ENCODE measurements around the gene FAAP100.
A peak's percentile ranks its signal among the peaks of the same experiment; 100 is the strongest.

Gene FAAP100

GRCh38 chr17:81528384-81528650 is 23.8 kb downstream of the FAAP100 start:
- no peak overlapping the region for H3K27ac Mint-ChIP-seq

GRCh38 chr17:81527591-81528383 is 24.4 kb downstream of the FAAP100 start, which contains the start of gene FSCN2:
Gene FSCN2 (plus strand): TSS chr17:81528377. CDS start chr17:81528532, 155 bp downstream.
- Mint-ChIP-seq H3K27ac (no peak within 1 kb of the TSS), H3K4me3 (no peak within 1 kb of the TSS), H3K27me3 (ENCODE audit: low read depth, poor library complexity) (peaks cover 2% of the 10 kb centered on the region), H3K36me3 (ENCODE audit: low read depth) (no peaks in the 10 kb centered on the region), H3K4me1 (peaks cover 30% of the 10 kb centered on the region), H3K9me3 (no peaks in the 10 kb centered on the region)
- TF ChIP-seq CTCF (IDR thresholded peaks at IDR 0.05), result no peak
- peak; percentile 58 for DNase-seq

More at GRCh38 chr17:81528384-81528650, 23.8 kb downstream of the FAAP100 start:
- Mint-ChIP-seq H3K27me3 (ENCODE audit: low read depth, poor library complexity) (no peaks in the 10 kb centered on the region), H3K4me1 (peaks cover 24% of the 10 kb centered on the region), H3K36me3 (ENCODE audit: low read depth) (no peaks in the 10 kb centered on the region), H3K4me3 (no peak overlapping the region), H3K9me3 (peaks cover 3% of the 10 kb centered on the region)
- TF ChIP-seq CTCF (IDR thresholded peaks at IDR 0.05), result no peak
- DNase-seq, result no peak

GRCh38 chr17:81526662-81527571 is 25.2 kb downstream of the FAAP100 start:
- DNase-seq, result no peak
- no peak overlapping the region for H3K27ac Mint-ChIP-seq
- no peaks in the 10 kb centered on the region for H3K9me3 Mint-ChIP-seq
- no peak for TF ChIP-seq CTCF (IDR thresholded peaks at IDR 0.05)
- H3K4me1 Mint-ChIP-seq, result peaks cover 36% of the 10 kb centered on the region
- peaks cover 9% of the 10 kb centered on the region for H3K27me3 Mint-ChIP-seq (ENCODE audit: low read depth, poor library complexity)
- H3K36me3 Mint-ChIP-seq (ENCODE audit: low read depth), result no peaks in the 10 kb centered on the region
- H3K4me3 Mint-ChIP-seq, result no peak overlapping the region

GRCh38 chr17:81524865-81525159 is 27.3 kb downstream of the FAAP100 start:
- peaks cover 29% of the 10 kb centered on the region for H3K27me3 Mint-ChIP-seq (ENCODE audit: low read depth, poor library complexity)

GRCh38 chr17:81524039-81524864 is 27.9 kb downstream of the FAAP100 start:
- TF ChIP-seq CTCF (IDR thresholded peaks at IDR 0.05), result no peak
- Mint-ChIP-seq H3K36me3 (ENCODE audit: low read depth) (no peaks in the 10 kb centered on the region), H3K27ac (no peak overlapping the region), H3K4me1 (peaks cover 49% of the 10 kb centered on the region), H3K9me3 (no peaks in the 10 kb centered on the region), H3K4me3 (no peak overlapping the region), H3K27me3 (ENCODE audit: low read depth, poor library complexity) (peaks cover 32% of the 10 kb centered on the region)
- no peak for DNase-seq

More at GRCh38 chr17:81524865-81525159, 27.3 kb downstream of the FAAP100 start:
- no peaks in the 10 kb centered on the region for H3K9me3 Mint-ChIP-seq
- TF ChIP-seq CTCF (IDR thresholded peaks at IDR 0.05), result no peak
- H3K27ac Mint-ChIP-seq, result no peak overlapping the region
- no peak overlapping the region for H3K4me3 Mint-ChIP-seq
- no peaks in the 10 kb centered on the region for H3K36me3 Mint-ChIP-seq (ENCODE audit: low read depth)
- peaks cover 49% of the 10 kb centered on the region for H3K4me1 Mint-ChIP-seq
- DNase-seq, result no peak

Data from nephron progenitor cell (in vitro differentiated cells).